GM21717 (cell line): Measurements from ENCODE around the gene DYSF.

Source experiments
- ATAC-seq: cut with Tn5 transposase; IDR thresholded peaks from one replicate; pipeline ENCODE4 v1.9.1; 2021; ENCODE audit warnings: mild to moderate bottlenecking, moderate library complexity; ENCODE audit not compliant: unreplicated experiment

The DYSF gene

GRCh38 chr2:71597756-71598155, 144.4 kb downstream of the DYSF start:
- no peak for ATAC-seq

- ATAC-seq: no peak
Observed at GRCh38 chr2:71598526-71598925, 145.2 kb downstream of the DYSF start.

- ATAC-seq: no peak
Observed at GRCh38 chr2:71599038-71599437, 145.7 kb downstream of the DYSF start.

GRCh38 chr2:71599646-71600236, 146.4 kb downstream of the DYSF start:
- ATAC-seq: no peak

GRCh38 chr2:71600555-71600954, 147.2 kb downstream of the DYSF start:
- ATAC-seq: no peak

GRCh38 chr2:71601136-71602114, 148.1 kb downstream of the DYSF start:
- no peak for ATAC-seq

- ATAC-seq: no peak
Observed at GRCh38 chr2:71602115-71602495, 148.7 kb downstream of the DYSF start.

- ATAC-seq: no peak
Observed at GRCh38 chr2:71602581-71602980, 149.2 kb downstream of the DYSF start.

- ATAC-seq: no peak
Observed at GRCh38 chr2:71603311-71603811, 150.0 kb downstream of the DYSF start.

- no peak for ATAC-seq
Observed at GRCh38 chr2:71603851-71604725, 150.7 kb downstream of the DYSF start.

GRCh38 chr2:71604726-71605120, 151.4 kb downstream of the DYSF start:
- ATAC-seq: no peak

- no peak for ATAC-seq
Observed at GRCh38 chr2:71605173-71605641, 151.8 kb downstream of the DYSF start.

- no peak for ATAC-seq
Observed at GRCh38 chr2:71605781-71606241, 152.4 kb downstream of the DYSF start.

- ATAC-seq: no peak
Observed at GRCh38 chr2:71606244-71606643, 152.9 kb downstream of the DYSF start.

GRCh38 chr2:71607151-71607889, 154.0 kb downstream of the DYSF start:
- no peak for ATAC-seq

- ATAC-seq: no peak
Observed at GRCh38 chr2:71608034-71608433, 154.7 kb downstream of the DYSF start.

- no peak for ATAC-seq
Observed at GRCh38 chr2:71608441-71608840, 155.1 kb downstream of the DYSF start.

- ATAC-seq: no peak
Observed at GRCh38 chr2:71609029-71609428, 155.7 kb downstream of the DYSF start.

- ATAC-seq: no peak
Observed at GRCh38 chr2:71609441-71609840, 156.1 kb downstream of the DYSF start.

GRCh38 chr2:71609958-71610357, 156.6 kb downstream of the DYSF start:
- ATAC-seq: no peak
